Measurements from ENCODE around the gene HMBS. TPM values are rescaled to one million over a fixed set of nuclear protein-coding genes. Genes with fewer than 3 reads are reported as not detected.

HMBS gene
- total RNA-seq, 5 donors from 2014 or later (not counting 1 experiment from before 2014, with no cell fraction given), result 6.7 to 17.8 (median 12.3) TPM

DNA sequence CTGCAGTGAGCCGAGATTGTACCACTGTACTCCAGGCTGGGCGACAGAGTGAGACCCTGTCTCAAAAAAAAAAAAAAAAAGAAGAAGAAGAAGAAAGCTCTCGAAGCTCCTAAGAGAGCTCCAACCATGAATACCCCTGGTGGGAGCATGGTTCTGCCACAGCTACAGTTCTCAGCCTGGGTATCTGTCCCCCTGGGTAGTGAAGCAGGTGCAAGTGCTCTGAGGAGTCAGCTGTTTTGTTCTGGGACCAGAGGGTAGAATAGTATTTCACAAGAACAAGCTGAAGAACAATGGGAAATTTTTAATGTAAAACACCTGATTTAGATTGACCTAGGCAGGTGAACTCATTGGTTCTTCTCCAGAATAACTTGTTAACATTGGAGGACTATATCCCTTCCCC, 23.4 kb upstream of the HMBS start:
- Histone ChIP-seq H3K27ac (ENCODE audit: low read length) (no peak overlapping the region), H3K4me3 (ENCODE audit: control insufficient read depth in 1 of 2, extremely low read depth in 1 of 2, low read length in 1 of 2) (no peak overlapping the region), H3K9me3 (no peaks in the 10 kb centered on the region), H3K36me3 (ENCODE audit: control insufficient read depth in 2 of 2, extremely low read depth in 1 of 2, insufficient read depth in 1 of 2, low read length in 1 of 2) (no peaks in the 10 kb centered on the region), H3K4me1 (ENCODE audit: control insufficient read depth in 1 of 2, extremely low read depth in 1 of 2, insufficient read depth in 2 of 2, low read length in 2 of 2) (peaks cover 8 to 24% of the 10 kb centered on the region in 2 experiments), H3K27me3 (replicated peaks in 1 of 2; ENCODE audit: control insufficient read depth in 2 of 2, extremely low read depth in 1 of 2, insufficient read depth in 2 of 2, low read length in 1 of 2) (no peaks in the 10 kb centered on the region)
- no peaks in the 10 kb centered on the region for H3K27me3 Mint-ChIP-seq
- DNase-seq (no peak), ATAC-seq (replicated peaks in 1 of 4) (no peak)
- no peaks in the 10 kb centered on the region for H3K9me3 Mint-ChIP-seq
- ChIA-PET CTCF (interaction anchor here (0.7 kb wide), 3 partner anchors 18 to 108 kb away, joined by 3 to 10 read pairs (median 6); no protein-coding TSS in a partner anchor), POLR2A (interaction anchor here in 1 of 2 donors (0.6 kb wide), 1 partner anchor 24 kb away, joined by 5 read pairs; no protein-coding TSS in a partner anchor)
- H3K36me3 Mint-ChIP-seq, result peaks cover under 1% of the 10 kb centered on the region
- WGBS (ENCODE audit: insufficient coverage), result 100% methylated on average over 2 of the region's 3 CpGs
- H3K27ac Mint-ChIP-seq, result no peak overlapping the region
- peaks cover 29 to 36% (median 34%) of the 10 kb centered on the region in 3 donors for H3K4me1 Mint-ChIP-seq
- no peak overlapping the region for H3K4me3 Mint-ChIP-seq

DNA sequence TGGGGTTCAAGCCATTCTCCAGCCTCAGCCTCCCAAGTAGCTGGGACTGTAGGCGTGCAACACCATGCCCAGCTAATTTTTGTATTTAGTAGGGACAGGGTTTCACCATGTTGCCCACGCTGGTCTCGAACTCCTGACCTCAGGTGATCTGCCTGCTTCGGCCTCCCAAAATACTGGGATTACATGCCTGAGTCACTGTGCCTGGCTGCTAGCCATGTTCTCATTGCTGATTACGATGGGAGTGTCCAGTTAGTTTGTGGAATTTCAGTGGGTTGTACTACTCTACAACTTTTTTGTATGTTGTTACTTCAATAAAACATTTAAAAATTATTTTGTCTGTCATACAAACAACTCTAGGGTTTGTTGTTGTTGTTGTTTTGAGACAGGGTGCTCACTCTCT, 21.9 kb upstream of the HMBS start:
- Mint-ChIP-seq H3K9me3 (no peaks in the 10 kb centered on the region), H3K27ac (no peak overlapping the region), H3K4me3 (no peak overlapping the region), H3K4me1 (peaks cover 39 to 43% (median 39%) of the 10 kb centered on the region in 3 donors), H3K27me3 (no peaks in the 10 kb centered on the region), H3K36me3 (no peaks in the 10 kb centered on the region)
- no peaks in the 10 kb centered on the region for H3K9me3 ChIP-seq
- H3K4me1 ChIP-seq (ENCODE audit: control insufficient read depth in 1 of 2, extremely low read depth in 1 of 2, insufficient read depth in 2 of 2, low read length in 2 of 2), result peaks cover 12 to 27% of the 10 kb centered on the region in 2 experiments
- ChIA-PET CTCF (no interaction called here), POLR2A (interaction anchor here in 1 of 2 donors (0.6 kb wide), 2 partner anchors 7 to 136 kb away, joined by 3 to 5 read pairs; no protein-coding TSS in a partner anchor)
- ATAC-seq (replicated peaks in 1 of 4) (no peak), DNase-seq (no peak)
- H3K27ac ChIP-seq (ENCODE audit: low read length), result no peak overlapping the region
- H3K36me3 ChIP-seq (ENCODE audit: control insufficient read depth in 2 of 2, extremely low read depth in 1 of 2, insufficient read depth in 1 of 2, low read length in 1 of 2), result no peaks in the 10 kb centered on the region
- no peaks in the 10 kb centered on the region for H3K27me3 ChIP-seq (replicated peaks in 1 of 2; ENCODE audit: control insufficient read depth in 2 of 2, extremely low read depth in 1 of 2, insufficient read depth in 2 of 2, low read length in 1 of 2)
- H3K4me3 ChIP-seq (ENCODE audit: control insufficient read depth in 1 of 2, extremely low read depth in 1 of 2, low read length in 1 of 2), result no peak overlapping the region
- 100% methylated on average over 1 of the region's 5 CpGs for WGBS (ENCODE audit: insufficient coverage)

DNA sequence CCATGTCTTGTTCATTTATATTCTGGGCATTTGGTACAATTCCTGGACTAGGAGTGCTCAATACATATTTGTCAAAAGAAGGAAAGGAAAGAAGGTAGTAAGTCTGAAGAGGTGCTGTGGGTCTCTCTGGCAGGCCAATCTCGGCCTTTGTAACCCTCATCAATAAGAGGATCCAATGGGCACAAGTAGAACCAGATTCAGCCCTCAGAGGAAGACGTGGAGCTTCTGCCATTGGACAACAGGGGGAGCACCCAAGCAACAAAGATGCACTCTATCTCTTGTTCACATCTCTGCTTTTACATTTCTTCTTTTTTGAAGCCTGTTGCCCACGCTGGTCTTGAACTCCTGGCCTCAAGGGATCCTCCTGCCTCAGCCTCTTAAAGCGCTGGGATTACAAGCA, 19.3 kb upstream of the HMBS start:
- H3K4me3 ChIP-seq (ENCODE audit: control insufficient read depth in 1 of 2, extremely low read depth in 1 of 2, low read length in 1 of 2), result no peak overlapping the region
- Mint-ChIP-seq H3K27ac (peak overlapping the region; percentile 60 to 77), H3K36me3 (peaks cover 12% of the 10 kb centered on the region), H3K4me1 (peaks cover 41 to 53% (median 44%) of the 10 kb centered on the region in 3 donors), H3K4me3 (peak overlapping the region; percentile 28 to 97 (median 96)), H3K27me3 (no peaks in the 10 kb centered on the region), H3K9me3 (no peaks in the 10 kb centered on the region)
- peaks cover 6 to 9% of the 10 kb centered on the region in 2 donors for H3K36me3 ChIP-seq (ENCODE audit: control insufficient read depth in 2 of 2, extremely low read depth in 1 of 2, insufficient read depth in 1 of 2, low read length in 1 of 2)
- H3K27me3 ChIP-seq (replicated peaks in 1 of 2; ENCODE audit: control insufficient read depth in 2 of 2, extremely low read depth in 1 of 2, insufficient read depth in 2 of 2, low read length in 1 of 2), result no peaks in the 10 kb centered on the region
- WGBS (ENCODE audit: insufficient coverage), result 31% methylated on average over 2 of the region's 4 CpGs
- ATAC-seq (replicated peaks in 1 of 4), result no peak
- H3K4me1 ChIP-seq (ENCODE audit: control insufficient read depth in 1 of 2, extremely low read depth in 1 of 2, insufficient read depth in 2 of 2, low read length in 2 of 2), result peaks cover 16 to 33% of the 10 kb centered on the region in 2 experiments
- ChIA-PET CTCF (interaction anchor here in 1 of 2 donors (1.0 kb wide), 1 partner anchor 141 kb away, joined by 4 read pairs; the partner anchor contains the start of gene CBL), POLR2A (interaction anchor here in 1 of 2 donors (1.0 kb wide), 1 partner anchor 37 kb away, joined by 3 read pairs; no protein-coding TSS in a partner anchor)
- DNase-seq, result peak in 32 of 35 experiments; percentile 2 to 70 (median 36)
- H3K9me3 ChIP-seq, result no peaks in the 10 kb centered on the region
- H3K27ac ChIP-seq (ENCODE audit: low read length), result peak overlapping the region; percentile 8

DNA sequence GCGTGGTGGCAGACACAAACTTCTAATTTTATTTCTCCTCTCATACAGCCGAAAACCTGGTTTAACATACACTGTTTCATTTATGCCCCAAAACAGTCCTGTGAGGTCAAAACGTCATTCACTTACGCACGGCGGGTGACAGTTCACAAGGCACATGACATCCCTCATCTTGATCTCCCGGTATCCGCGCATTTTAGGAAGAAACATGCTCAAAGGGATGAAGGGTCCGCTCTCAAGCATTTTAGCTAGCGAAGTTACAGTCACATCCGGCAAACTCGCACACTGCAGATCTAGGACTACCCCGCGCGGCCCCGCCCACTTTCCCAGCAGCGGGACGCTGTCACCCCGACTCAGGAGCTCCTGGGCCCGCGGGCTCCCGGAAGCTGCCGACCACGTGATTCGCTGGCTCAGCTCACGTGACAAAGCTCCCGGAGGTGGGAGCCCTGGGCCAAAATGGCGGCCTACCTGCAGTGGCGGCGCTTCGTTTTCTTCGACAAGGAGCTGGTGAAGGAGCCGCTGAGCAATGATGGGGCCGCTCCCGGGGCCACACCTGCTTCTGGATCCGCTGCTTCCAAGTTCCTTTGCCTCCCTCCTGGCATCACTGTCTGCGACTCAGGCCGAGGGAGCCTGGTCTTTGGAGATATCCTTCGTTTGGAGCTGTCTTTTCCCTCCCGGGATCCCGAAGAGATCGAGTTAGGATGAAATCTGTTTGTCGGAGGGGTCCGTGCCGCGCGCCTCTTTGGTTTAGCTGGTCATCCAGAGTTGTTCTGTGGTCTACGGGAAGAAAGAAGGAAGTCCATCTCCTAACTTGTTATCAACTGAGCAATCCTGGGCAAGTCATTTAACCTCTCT, 17.1 kb upstream of the HMBS start, which contains the start of gene VPS11:
VPS11 (plus strand) TSS at position 448 of the 852 bp plus-strand sequence; CDS start at position 454, 6 bp downstream.
- peaks cover 44 to 55% (median 48%) of the 10 kb centered on the region in 3 donors for H3K4me1 Mint-ChIP-seq
- Histone ChIP-seq H3K4me3 (ENCODE audit: control insufficient read depth in 1 of 2, extremely low read depth in 1 of 2, low read length in 1 of 2) (peak within 1 kb of the TSS; percentile 61 to 94), H3K4me1 (ENCODE audit: control insufficient read depth in 1 of 2, extremely low read depth in 1 of 2, insufficient read depth in 2 of 2, low read length in 2 of 2) (peaks cover 16 to 33% of the 10 kb centered on the region in 2 experiments), H3K27me3 (replicated peaks in 1 of 2; ENCODE audit: control insufficient read depth in 2 of 2, extremely low read depth in 1 of 2, insufficient read depth in 2 of 2, low read length in 1 of 2) (no peaks in the 10 kb centered on the region), H3K36me3 (ENCODE audit: control insufficient read depth in 2 of 2, extremely low read depth in 1 of 2, insufficient read depth in 1 of 2, low read length in 1 of 2) (peaks cover 12 to 29% of the 10 kb centered on the region in 2 donors), H3K27ac (ENCODE audit: low read length) (peak within 1 kb of the TSS; percentile 94), H3K9me3 (no peaks in the 10 kb centered on the region)
- no peaks in the 10 kb centered on the region for H3K9me3 Mint-ChIP-seq
- ChIA-PET CTCF (interaction anchor here (0.7 to 3.0 kb wide), 18 partner anchors 11 to 254 kb away, joined by 3 to 37 read pairs (median 5); partner anchors contain the start of genes DPAGT1 (in 2 of the 2), C2CD2L (in 1 of the 2), CBL (in 1 of the 2) and CENATAC (in 1 of the 2)), POLR2A (interaction anchor here (0.5 to 2.5 kb wide), 18 partner anchors 10 to 657 kb away, joined by 3 to 17 read pairs (median 8); partner anchors contain the start of genes C2CD2L (in 1 of the 2), DPAGT1 (in 1 of the 2), HINFP (in 1 of the 2) and HMBS (in 1 of the 2))
- peak; percentile 92 to 99 (median 98) for ATAC-seq (replicated peaks in 1 of 4)
- peak; percentile 89 to 100 (median 98) for DNase-seq
- peak within 1 kb of the TSS; percentile 94 to 97 (median 96) for H3K4me3 Mint-ChIP-seq
- H3K27me3 Mint-ChIP-seq, result no peaks in the 10 kb centered on the region
- under 1% methylated on average over 38 of the region's 49 CpGs for WGBS (ENCODE audit: insufficient coverage)
- peaks cover 23% of the 10 kb centered on the region for H3K36me3 Mint-ChIP-seq
- peak within 1 kb of the TSS; percentile 96 to 99 for H3K27ac Mint-ChIP-seq

DNA sequence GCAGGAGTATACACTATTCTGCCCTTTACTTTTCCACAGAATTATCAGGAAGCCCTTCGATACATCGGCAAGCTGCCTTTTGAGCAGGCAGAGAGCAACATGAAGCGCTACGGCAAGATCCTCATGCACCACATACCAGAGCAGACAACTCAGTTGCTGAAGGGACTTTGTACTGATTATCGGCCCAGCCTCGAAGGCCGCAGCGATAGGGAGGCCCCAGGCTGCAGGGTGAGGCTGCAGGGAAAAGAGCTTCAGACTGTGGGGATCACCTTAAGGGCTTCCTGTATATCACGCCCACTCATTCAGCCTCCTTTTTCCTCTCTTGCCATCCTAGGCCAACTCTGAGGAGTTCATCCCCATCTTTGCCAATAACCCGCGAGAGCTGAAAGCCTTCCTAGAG, 6.8 kb upstream of the HMBS start:
- no peaks in the 10 kb centered on the region for H3K9me3 Mint-ChIP-seq
- peaks cover 51% of the 10 kb centered on the region for H3K36me3 Mint-ChIP-seq
- H3K27ac Mint-ChIP-seq, result no peak overlapping the region
- 96% methylated on average over 7 of the region's 11 CpGs for WGBS (ENCODE audit: insufficient coverage)
- ATAC-seq (replicated peaks in 1 of 4) (no peak), DNase-seq (no peak)
- CTCF ChIA-PET, result interaction anchor here in 1 of 2 donors (0.7 kb wide), 1 partner anchor 148 kb away, joined by 3 read pairs; no protein-coding TSS in a partner anchor
- H3K27me3 Mint-ChIP-seq, result no peaks in the 10 kb centered on the region
- no peaks in the 10 kb centered on the region for H3K9me3 ChIP-seq
- H3K4me3 Mint-ChIP-seq, result no peak overlapping the region
- no peaks in the 10 kb centered on the region for H3K4me1 ChIP-seq (ENCODE audit: control insufficient read depth in 1 of 2, extremely low read depth in 1 of 2, insufficient read depth in 2 of 2, low read length in 2 of 2)
- H3K27ac ChIP-seq (ENCODE audit: low read length), result no peak overlapping the region
- H3K4me3 ChIP-seq (ENCODE audit: control insufficient read depth in 1 of 2, extremely low read depth in 1 of 2, low read length in 1 of 2), result no peak overlapping the region
- peaks cover 33 to 83% of the 10 kb centered on the region in 2 donors for H3K36me3 ChIP-seq (ENCODE audit: control insufficient read depth in 2 of 2, extremely low read depth in 1 of 2, insufficient read depth in 1 of 2, low read length in 1 of 2)
- peaks cover 1 to 3% (median 2%) of the 10 kb centered on the region in 3 donors for H3K4me1 Mint-ChIP-seq
- no peaks in the 10 kb centered on the region for H3K27me3 ChIP-seq (replicated peaks in 1 of 2; ENCODE audit: control insufficient read depth in 2 of 2, extremely low read depth in 1 of 2, insufficient read depth in 2 of 2, low read length in 1 of 2)
- POLR2A ChIA-PET, result interaction anchor here in 1 of 2 donors (0.5 kb wide), 1 partner anchor 205 kb away, joined by 4 read pairs; no protein-coding TSS in a partner anchor
